Prostate gland (tissue), 2 donors: ENCODE results near the gene STEAP1B.

Source experiments
- CTCF ChIP-seq, 4 experiments: fragments of 200-600 bp in 2 of 4; fragments of 450-650 bp in 2 of 4; sonication (generic) in 2 of 4; IDR thresholded peaks; 1 replicate in 3 of 4; 2 replicates in 1 of 4; pipeline ENCODE4 v1.5.1; 2016 to 2019; ENCODE audit warnings: antibody characterized with exemption in 4 of 4, mild to moderate bottlenecking in 2 of 4, moderate library complexity in 2 of 4
- POLR2AphosphoS5 ChIP-seq: sonication (generic); formaldehyde crosslinking; IDR thresholded peaks from one replicate; pipeline ENCODE4 v1.6.1; 2017; ENCODE audit warnings: antibody characterized with exemption

GRCh38 chr7:22477262-22477661, 22.7 kb downstream of the STEAP1B start:
- TF ChIP-seq POLR2AphosphoS5 = no peak
- no peak for TF ChIP-seq CTCF (IDR thresholded peaks at IDR 0.05)
